GM21717 (cell line): ENCODE measurements around the gene C1RL.

Experiments used
- ATAC-seq: cut with Tn5 transposase; IDR thresholded peaks from one replicate; pipeline ENCODE4 v1.9.1; 2021; ENCODE audit warnings: mild to moderate bottlenecking, moderate library complexity; ENCODE audit not compliant: unreplicated experiment

Gene C1RL

GRCh38 chr12:7139200-7139599 lies 30.2 kb upstream of the C1RL start:
- ATAC-seq, result no peak

GRCh38 chr12:7137908-7138307 lies 28.9 kb upstream of the C1RL start:
- no peak for ATAC-seq

GRCh38 chr12:7136676-7137075 lies 27.7 kb upstream of the C1RL start:
- ATAC-seq, result no peak

GRCh38 chr12:7136071-7136470 lies 27.1 kb upstream of the C1RL start:
- ATAC-seq, result no peak

GRCh38 chr12:7134396-7135166 lies 25.6 kb upstream of the C1RL start:
- ATAC-seq, result no peak

GRCh38 chr12:7131502-7131866 lies 22.5 kb upstream of the C1RL start:
- ATAC-seq, result no peak

- peak; percentile 33 for ATAC-seq
These were observed 21.9 kb upstream of the C1RL start for GRCh38 chr12:7130701-7131501.

GRCh38 chr12:7129872-7130691 lies 21.1 kb upstream of the C1RL start, which contains the start of gene CLSTN3:
CLSTN3 (plus strand) TSS chr12:7130371; CDS start chr12:7130649, 278 bp downstream.
- peak; percentile 63 for ATAC-seq

GRCh38 chr12:7129287-7129871 lies 20.4 kb upstream of the C1RL start:
- ATAC-seq, result no peak

GRCh38 chr12:7128681-7129286 lies 19.8 kb upstream of the C1RL start, which contains the start of gene RBP5:
RBP5 (minus strand) TSS chr12:7128889; CDS start chr12:7128775, 114 bp downstream.
- ATAC-seq, result no peak

GRCh38 chr12:7127916-7128626 lies 19.1 kb upstream of the C1RL start:
- no peak for ATAC-seq

GRCh38 chr12:7125632-7126227 lies 16.7 kb upstream of the C1RL start:
- ATAC-seq, result no peak

- ATAC-seq, result no peak
These were observed 14.9 kb upstream of the C1RL start for GRCh38 chr12:7123806-7124522.

GRCh38 chr12:7122811-7123769 lies 14.1 kb upstream of the C1RL start:
- no peak for ATAC-seq

GRCh38 chr12:7121324-7121723 lies 12.3 kb upstream of the C1RL start:
- no peak for ATAC-seq

- ATAC-seq, result no peak
These were observed 11.2 kb upstream of the C1RL start for GRCh38 chr12:7120166-7120565.

- ATAC-seq, result no peak
These were observed 9.9 kb upstream of the C1RL start for GRCh38 chr12:7118881-7119280.

GRCh38 chr12:7117670-7118069 lies 8.7 kb upstream of the C1RL start:
- ATAC-seq, result no peak
